HG03558 (cell line): ENCODE measurements around the gene MAP3K5.

Experiments used
- ATAC-seq: cut with Tn5 transposase; IDR thresholded peaks from one replicate; pipeline ENCODE4 v1.9.1; 2021; ENCODE audit warnings: moderate number of reproducible peaks; ENCODE audit not compliant: unreplicated experiment; ENCODE audit errors: extremely low read depth

MAP3K5 gene

DNA sequence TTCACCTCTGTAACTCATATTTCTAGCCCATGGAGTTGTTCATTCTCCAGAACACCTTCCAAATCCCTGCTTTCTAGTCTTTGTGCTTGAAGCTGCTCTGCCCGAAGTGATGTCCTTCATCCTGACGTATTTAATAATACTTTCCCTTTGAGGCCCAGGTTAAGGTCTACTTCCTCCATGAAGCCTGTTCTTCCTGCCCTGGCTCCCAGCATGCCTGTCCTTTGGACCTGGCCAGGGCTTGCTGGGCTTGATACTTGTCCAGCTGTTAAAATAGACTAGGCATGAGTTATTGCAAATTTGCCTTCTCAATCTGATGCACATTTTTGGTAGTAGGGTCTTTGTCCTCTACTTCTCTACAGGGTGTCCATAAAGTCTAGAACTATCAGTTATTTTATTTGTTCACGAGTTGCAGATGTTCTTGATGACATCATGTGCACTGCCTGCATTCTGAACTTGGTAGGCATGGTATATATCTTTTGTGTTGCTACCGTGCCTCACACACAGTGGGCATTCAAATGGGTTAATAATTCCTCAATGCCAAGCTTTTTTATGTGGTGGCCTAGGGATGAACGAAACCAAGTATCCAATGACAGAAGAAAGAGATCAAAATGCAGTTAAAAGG, 239.0 kb downstream of the MAP3K5 start:
- ATAC-seq = no peak

GRCh38 chr6:136552054-136552453, 240.2 kb downstream of the MAP3K5 start:
- no peak for ATAC-seq

GRCh38 chr6:136551103-136551502, 241.2 kb downstream of the MAP3K5 start:
- ATAC-seq = no peak

DNA sequence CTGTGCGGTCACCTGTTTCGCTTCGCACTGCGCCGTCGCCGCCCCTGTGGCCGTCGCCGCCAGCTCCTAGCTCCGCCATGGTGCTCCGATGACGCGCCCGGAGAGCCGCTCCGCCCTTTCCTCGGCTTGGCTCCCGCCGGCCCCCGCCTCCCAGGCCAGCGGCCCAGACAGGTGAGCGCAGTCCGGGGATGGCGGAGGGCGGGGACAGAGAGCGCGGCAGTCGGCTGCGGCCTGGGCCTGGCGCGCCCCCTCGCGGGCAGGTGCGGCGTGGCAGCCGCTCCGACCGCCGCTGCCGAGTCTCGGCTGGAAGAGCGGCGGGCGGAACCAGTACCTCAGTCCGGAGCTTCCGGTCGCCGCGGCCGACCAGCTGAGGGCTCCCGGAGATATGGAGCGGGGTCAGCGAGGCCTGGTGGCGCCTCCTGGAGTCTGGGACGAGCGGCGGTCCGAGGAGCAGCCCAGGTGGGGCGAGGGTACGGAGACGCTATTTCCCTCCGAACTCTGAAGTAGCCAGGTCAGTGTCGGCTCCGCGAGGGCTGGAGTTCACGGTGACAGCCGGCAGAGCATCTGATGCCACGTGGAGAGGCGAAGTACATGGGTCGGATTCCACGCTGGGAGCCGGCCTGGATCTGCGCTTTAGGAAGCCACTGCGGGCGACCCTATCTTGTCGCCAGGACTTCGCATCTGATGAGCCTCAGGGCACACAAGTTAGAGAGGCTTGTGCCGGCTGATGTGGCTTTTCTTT, 241.8 kb downstream of the MAP3K5 start, which contains the start of gene MAP7:
TSS of gene MAP7 (minus strand) at position 93 of the 742 bp plus-strand sequence. CDS start at position 79, 14 bp downstream.
- ATAC-seq = peak; percentile 54

- ATAC-seq = peak; percentile 41
These were observed 242.3 kb downstream of the MAP3K5 start for GRCh38 chr6:136550045-136550329.

- ATAC-seq = no peak
These were observed 242.8 kb downstream of the MAP3K5 start for GRCh38 chr6:136549300-136550044.

DNA sequence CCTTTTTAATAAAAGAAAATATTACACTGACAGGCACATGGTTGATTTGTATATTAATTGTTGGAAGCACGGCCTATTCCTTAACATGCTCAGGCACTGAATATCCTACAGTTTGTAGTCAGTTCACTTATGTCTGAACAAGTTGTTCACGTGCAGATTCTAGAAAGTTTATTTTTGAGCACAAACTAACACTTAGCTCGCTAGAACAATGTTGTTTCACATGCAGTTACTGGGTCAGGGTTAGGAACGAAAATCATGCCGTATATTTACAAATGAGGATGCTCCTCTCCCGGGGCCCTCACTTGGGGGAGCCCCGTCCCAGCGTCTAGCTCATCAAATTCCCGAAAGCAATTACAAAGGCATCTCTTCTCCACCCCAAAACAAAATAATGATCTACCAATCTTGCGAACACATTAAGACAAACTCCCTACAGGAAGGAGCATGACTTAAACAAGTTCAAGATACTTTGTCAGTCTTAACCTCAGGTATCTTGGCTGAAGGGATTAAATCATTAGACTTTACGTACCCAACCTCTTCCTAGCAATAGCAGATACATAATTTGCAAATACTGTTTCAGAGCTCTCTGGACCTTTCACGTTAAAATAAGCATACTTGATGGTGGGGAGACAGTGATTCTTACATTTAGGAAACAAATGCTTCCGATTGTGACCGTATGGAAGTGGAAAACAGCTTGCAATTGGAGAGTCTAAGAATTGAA, 243.5 kb downstream of the MAP3K5 start:
- ATAC-seq = no peak

DNA sequence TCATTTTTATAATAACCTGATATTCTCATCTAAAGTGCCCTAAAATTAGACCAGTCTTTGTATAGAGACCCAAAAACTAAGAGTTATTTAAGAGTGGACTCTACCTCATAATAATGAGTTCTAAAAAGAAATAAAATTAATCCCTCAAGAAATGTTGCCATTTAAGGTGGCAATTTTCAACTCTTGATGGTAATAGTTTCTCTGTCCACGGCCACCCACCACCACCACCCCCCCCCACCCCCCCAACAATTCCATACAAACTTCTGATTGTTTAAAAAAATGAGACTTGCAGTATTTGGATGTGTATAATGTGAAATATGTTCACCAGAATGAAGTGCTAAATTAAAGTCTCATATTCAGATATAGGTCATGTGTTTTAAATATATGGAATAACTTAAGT, 244.4 kb downstream of the MAP3K5 start:
- ATAC-seq = no peak

- no peak for ATAC-seq
These were observed 244.9 kb downstream of the MAP3K5 start for GRCh38 chr6:136547336-136547735.

DNA sequence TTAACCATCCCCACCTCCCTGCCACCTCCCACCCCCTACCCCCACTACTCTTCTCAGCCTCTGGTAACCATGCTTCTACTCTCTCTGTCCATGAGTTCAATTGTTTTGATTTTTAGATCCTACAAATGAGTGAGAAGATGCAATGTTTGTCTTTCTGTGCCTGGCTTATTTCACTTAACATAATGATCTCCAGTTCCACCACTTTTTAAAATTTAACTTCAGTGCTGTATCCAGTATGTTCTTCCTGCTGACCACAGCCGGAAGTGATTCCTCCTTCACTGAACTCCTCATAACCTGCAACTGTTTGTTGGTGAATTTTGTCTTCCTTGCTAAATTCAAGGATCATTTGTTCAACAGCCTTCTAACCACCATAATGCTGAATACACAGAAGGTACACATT, 245.9 kb downstream of the MAP3K5 start:
- no peak for ATAC-seq

- ATAC-seq = no peak
These were observed 248.0 kb downstream of the MAP3K5 start for GRCh38 chr6:136544326-136544725.

DNA sequence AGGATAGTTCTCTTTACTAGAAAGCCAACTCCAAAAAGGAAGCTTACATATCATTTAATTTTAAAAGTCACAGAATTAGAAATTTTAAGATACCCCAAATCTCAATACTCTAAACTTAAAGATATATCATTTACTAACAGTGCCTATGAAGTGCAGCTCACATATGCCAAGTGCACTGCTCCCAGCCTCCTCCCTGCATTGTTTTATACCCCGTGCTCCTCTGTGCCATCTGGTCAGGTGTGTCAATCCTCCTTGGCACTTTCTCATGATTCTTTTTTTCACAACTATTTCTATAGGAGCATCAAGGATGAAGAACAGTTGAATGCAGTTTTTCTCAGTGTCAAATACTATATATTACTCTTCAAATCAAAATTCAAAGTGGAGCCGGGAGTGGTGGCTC, 250.9 kb downstream of the MAP3K5 start:
- ATAC-seq = no peak

- no peak for ATAC-seq
These were observed 252.2 kb downstream of the MAP3K5 start for GRCh38 chr6:136539967-136540652.

- ATAC-seq = no peak
These were observed 253.4 kb downstream of the MAP3K5 start for GRCh38 chr6:136538836-136539235.

- ATAC-seq = no peak
These were observed 256.2 kb downstream of the MAP3K5 start for GRCh38 chr6:136535880-136536650.

- no peak for ATAC-seq
These were observed 257.1 kb downstream of the MAP3K5 start for GRCh38 chr6:136535017-136535765.

- ATAC-seq = no peak
These were observed 258.0 kb downstream of the MAP3K5 start for GRCh38 chr6:136534268-136534667.

GRCh38 chr6:136533487-136533886, 258.8 kb downstream of the MAP3K5 start:
- ATAC-seq = no peak

- no peak for ATAC-seq
These were observed 260.2 kb downstream of the MAP3K5 start for GRCh38 chr6:136532030-136532429.
